Measurements from ENCODE around the gene COMMD6. TPM values are rescaled to one million over a fixed set of nuclear protein-coding genes. Genes with fewer than 3 reads are reported as not detected.

COMMD6 gene
- total and polyA plus RNA-seq, 2 experiments from 2014 or later = 125 to 396 TPM

- DNase-seq (ENCODE audit: low read depth in 1 of 2, low spot score in 1 of 2) = peak in 1 of 2 donors; percentile 77
- no peak for TF ChIP-seq CTCF (IDR thresholded peaks at IDR 0.05; ENCODE audit: low read depth, low read length)
- Histone ChIP-seq H3K4me1 (ENCODE audit: low read depth) (no peaks in the 10 kb centered on the region), H3K4me3 (no peak overlapping the region), H3K9me3 (ENCODE audit: low read depth) (no peaks in the 10 kb centered on the region), H3K27me3 (no peaks in the 10 kb centered on the region), H3K36me3 (no peaks in the 10 kb centered on the region), H3K27ac (no peak overlapping the region)
Measured at GRCh38 chr13:75495938-75496337, 41.7 kb downstream of the COMMD6 start.

DNA sequence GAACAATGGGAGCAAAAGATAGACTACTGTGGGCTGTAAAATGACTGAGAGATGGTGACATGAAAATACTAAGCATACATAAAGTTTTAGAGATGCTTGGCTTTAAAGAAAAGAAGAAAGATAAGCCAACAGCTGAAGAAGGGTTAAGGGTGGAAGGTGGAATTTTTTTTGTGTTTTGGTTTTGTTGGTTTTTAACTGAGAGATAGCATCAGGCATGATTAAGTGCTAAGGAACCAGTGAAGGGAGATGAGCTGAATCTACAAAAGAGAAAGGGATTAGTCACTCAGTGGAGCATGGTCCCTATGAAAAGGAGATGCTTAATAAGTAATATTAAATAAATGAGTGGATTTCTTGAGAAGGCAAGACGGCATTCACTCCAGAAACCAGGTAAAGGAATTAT lies 43.1 kb downstream of the COMMD6 start:
- no peak overlapping the region for H3K27ac ChIP-seq
- H3K4me3 ChIP-seq = no peak overlapping the region
- no peaks in the 10 kb centered on the region for H3K9me3 ChIP-seq (ENCODE audit: low read depth)

DNA sequence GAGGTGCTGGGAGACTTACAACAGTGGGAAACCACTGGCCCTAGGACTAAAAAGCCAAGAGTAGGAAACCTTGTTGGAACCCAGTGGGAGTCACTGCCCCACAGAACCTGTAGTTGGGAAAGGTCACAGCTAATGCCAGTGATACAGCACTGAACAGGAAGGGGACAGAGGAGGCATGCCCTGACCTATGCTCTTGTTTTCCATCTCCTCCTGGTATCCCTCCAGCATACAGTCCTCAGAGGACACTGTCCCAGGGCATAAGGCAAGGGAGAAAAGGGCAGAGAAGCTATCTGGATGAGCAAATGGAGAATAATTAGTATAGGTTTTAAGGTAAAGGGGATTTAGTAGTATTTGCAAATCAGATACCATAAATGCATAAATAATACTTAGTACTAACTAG lies 44.5 kb downstream of the COMMD6 start:
- H3K27ac ChIP-seq = no peak overlapping the region
- no peaks in the 10 kb centered on the region for H3K27me3 ChIP-seq
- no peak for DNase-seq (ENCODE audit: low read depth in 1 of 2, low spot score in 1 of 2)
- no peaks in the 10 kb centered on the region for H3K36me3 ChIP-seq
- no peak overlapping the region for H3K4me3 ChIP-seq
- TF ChIP-seq CTCF (IDR thresholded peaks at IDR 0.05; ENCODE audit: low read depth, low read length) = no peak
- no peaks in the 10 kb centered on the region for H3K9me3 ChIP-seq (ENCODE audit: low read depth)
- H3K4me1 ChIP-seq (ENCODE audit: low read depth) = no peaks in the 10 kb centered on the region

More for the DNA sequence above, 43.1 kb downstream of the COMMD6 start:
- no peak for DNase-seq (ENCODE audit: low read depth in 1 of 2, low spot score in 1 of 2)
- H3K4me1 ChIP-seq (ENCODE audit: low read depth) = no peaks in the 10 kb centered on the region
- TF ChIP-seq CTCF (IDR thresholded peaks at IDR 0.05; ENCODE audit: low read depth, low read length) = no peak
- H3K36me3 ChIP-seq = no peaks in the 10 kb centered on the region
- no peaks in the 10 kb centered on the region for H3K27me3 ChIP-seq

GRCh38 chr13:75492389-75492788 lies 45.3 kb downstream of the COMMD6 start:
- Histone ChIP-seq H3K27me3 (no peaks in the 10 kb centered on the region), H3K36me3 (no peaks in the 10 kb centered on the region), H3K4me1 (ENCODE audit: low read depth) (no peaks in the 10 kb centered on the region), H3K9me3 (ENCODE audit: low read depth) (no peaks in the 10 kb centered on the region), H3K27ac (no peak overlapping the region), H3K4me3 (no peak overlapping the region)
- DNase-seq (ENCODE audit: low read depth in 1 of 2, low spot score in 1 of 2) = peak in 1 of 2 donors; percentile 37
- no peak for TF ChIP-seq CTCF (IDR thresholded peaks at IDR 0.05; ENCODE audit: low read depth, low read length)

DNA sequence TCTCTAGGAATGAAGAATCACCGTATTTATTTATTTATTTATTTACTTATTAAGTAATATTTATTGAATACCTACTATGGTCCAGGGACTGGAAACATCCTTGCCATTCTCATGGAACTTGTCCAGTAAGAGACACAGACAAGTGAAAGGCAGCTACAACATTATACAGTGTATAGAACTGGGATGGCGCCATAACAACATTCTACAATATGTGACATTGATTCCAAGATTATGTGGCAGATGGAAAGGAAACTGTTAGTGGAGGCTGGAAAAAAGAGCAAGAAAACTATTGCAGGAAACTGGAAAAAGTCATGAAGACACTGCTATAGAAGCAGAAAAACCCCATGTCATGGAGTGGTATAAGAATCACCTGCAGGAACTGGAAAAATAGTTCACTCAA lies 46.3 kb downstream of the COMMD6 start:
- no peak for DNase-seq (ENCODE audit: low read depth in 1 of 2, low spot score in 1 of 2)

More for the DNA sequence above, 46.3 kb downstream of the COMMD6 start:
- no peak overlapping the region for H3K4me3 ChIP-seq
- no peaks in the 10 kb centered on the region for H3K36me3 ChIP-seq
- no peaks in the 10 kb centered on the region for H3K9me3 ChIP-seq (ENCODE audit: low read depth)
- TF ChIP-seq CTCF (IDR thresholded peaks at IDR 0.05; ENCODE audit: low read depth, low read length) = no peak
- no peaks in the 10 kb centered on the region for H3K27me3 ChIP-seq
- no peaks in the 10 kb centered on the region for H3K4me1 ChIP-seq (ENCODE audit: low read depth)
- no peak overlapping the region for H3K27ac ChIP-seq

All from cardiac muscle cell (in vitro differentiated cells and primary cell).